ENCODE measurements around the gene CLRN3. TPM values are rescaled to one million over a fixed set of nuclear protein-coding genes. Genes with fewer than 3 reads are reported as not detected.

The CLRN3 gene
- total and polyA plus RNA-seq, 2 of the 8 experiments (the other 6 are each of a cell fraction or from before 2014, with no cell fraction given) = not detected

GRCh38 chr10:127872871-127873600, 19.7 kb downstream of the CLRN3 start:
- POLR2A ChIA-PET (ENCODE audit: partially characterized antibody) = no interaction called here
- H3K79me2 ChIP-seq (ENCODE audit: control insufficient read depth in 1 of 2, insufficient read depth in 2 of 2, low read length in 2 of 2) = no peaks in the 10 kb centered on the region
- no peak overlapping the region for H2BK15ac ChIP-seq (ENCODE audit: low read length)
- CTCF ChIA-PET (ENCODE audit: partially characterized antibody) = interaction anchor here (0.9 to 1.4 kb wide), 2 partner anchors 87 to 136 kb away, joined by 3 to 5 read pairs; no protein-coding TSS in a partner anchor
- H3K36me3 ChIP-seq (ENCODE audit: control insufficient read depth in 2 of 4, insufficient read depth in 4 of 4, low read length in 3 of 4) = no peaks in the 10 kb centered on the region
- no peak overlapping the region for H2AFZ ChIP-seq (ENCODE audit: low read length)
- no peaks in the 10 kb centered on the region for H3K4me1 ChIP-seq (replicated peaks in 1 of 4; ENCODE audit: control insufficient read depth in 3 of 4, insufficient read depth in 4 of 4, low read length in 3 of 4)
- H4K20me1 ChIP-seq (replicated peaks in 1 of 2; ENCODE audit: control insufficient read depth in 1 of 2, insufficient read depth in 2 of 2, low read length in 2 of 2) = no peaks in the 10 kb centered on the region
- DNase-seq (ENCODE audit: low read depth in 1 of 2, low spot score in 2 of 2) (peak in 1 of 2 experiments; percentile 38), FAIRE-seq (no peak)
- H2BK5ac ChIP-seq (ENCODE audit: low read depth, low read length) = no peak overlapping the region
- no peak overlapping the region for H3K14ac ChIP-seq (ENCODE audit: insufficient read length)
- no peaks in the 10 kb centered on the region; a peak in 1 of 7 replicates for H3K27me3 ChIP-seq (replicated peaks in 1 of 4; ENCODE audit: control insufficient read depth in 3 of 4, extremely low read depth in 1 of 4, insufficient read depth in 3 of 4, low read length in 3 of 4)
- no peak overlapping the region for H3K4me2 ChIP-seq (ENCODE audit: insufficient read depth in 1 of 2, low read depth in 2 of 2, low read length in 2 of 2)
- H2BK20ac ChIP-seq (ENCODE audit: low read length) = no peak overlapping the region
- no peak overlapping the region for H3K18ac ChIP-seq (ENCODE audit: extremely low read depth, low read length)
- H2BK120ac ChIP-seq (replicated peaks; ENCODE audit: low read depth, low read length) = no peak overlapping the region
- H3K23ac ChIP-seq (ENCODE audit: insufficient read length) = no peak overlapping the region
- H3K56ac ChIP-seq (replicated peaks; ENCODE audit: insufficient read length, low read depth, low read length) = no peak overlapping the region
- no peak overlapping the region for H2AK5ac ChIP-seq (ENCODE audit: low read depth, low read length)
- H3K79me1 ChIP-seq (ENCODE audit: low read depth, low read length) = no peaks in the 10 kb centered on the region
- H4K8ac ChIP-seq (ENCODE audit: extremely low read depth, insufficient read depth, low read length) = no peak overlapping the region
- H3K9me3 ChIP-seq (ENCODE audit: insufficient read depth in 2 of 2, low read depth in 1 of 2, low read length in 1 of 2) = no peaks in the 10 kb centered on the region; a peak in 2 of 4 replicates
- H3K23me2 ChIP-seq (ENCODE audit: low read depth, low read length) = no peaks in the 10 kb centered on the region; the same call in 1 of the 2 replicates
- H3K27ac ChIP-seq (ENCODE audit: low read depth, low read length) = no peak overlapping the region
- WGBS, 2 experiments (ENCODE audit: extremely low coverage in 1 of 2, insufficient coverage in 1 of 2, insufficient read length in 1 of 2, insufficient replicate concordance in 2 of 2, low coverage in 1 of 2, low lambda C conversion rate in 2 of 2, missing lambda C conversion rate in 1 of 2) = 94% methylated on average over 12 of the region's 12 CpGs; no CpG with 5 or more reads in 1 of the 2 experiments
- H3K9ac ChIP-seq (replicated peaks in 1 of 4; ENCODE audit: extremely low read depth in 1 of 4, low read depth in 3 of 4, low read length in 3 of 4) = no peak overlapping the region
- H4K5ac ChIP-seq (ENCODE audit: insufficient read length, low read depth, low read length) = no peak overlapping the region
- H3K4ac ChIP-seq (replicated peaks; ENCODE audit: insufficient read length, low read depth, low read length) = no peak overlapping the region
- no peak overlapping the region for H2BK12ac ChIP-seq (ENCODE audit: low read depth, low read length)
- H3K4me3 ChIP-seq (ENCODE audit: extremely low read depth in 1 of 4, insufficient read depth in 2 of 4, low read depth in 3 of 4, low read length in 4 of 4) = no peak overlapping the region
- TF ChIP-seq ZNF274 (IDR thresholded peaks at IDR 0.05; ENCODE audit: borderline replicate concordance, extremely low read depth, low read length) = no peak
- TF ChIP-seq RAD21 (IDR thresholded peaks at IDR 0.05 in 1 of 2, conservative IDR thresholded peaks at IDR 0.05 in 1 of 2; ENCODE audit: low read depth in 2 of 2, low read length in 2 of 2) = peak; percentile 21 to 45; a peak in 3 of 4 replicates
- H4K91ac ChIP-seq (replicated peaks; ENCODE audit: insufficient read length, low read length) = no peak overlapping the region

All from H1 (cell line).